CD4-positive, CD25-positive, alpha-beta regulatory T cell (primary cell): ENCODE measurements around the gene TEX11. TPM values are rescaled to one million over a fixed set of nuclear protein-coding genes. Genes with fewer than 3 reads are reported as not detected.

ENCODE experiments used
- ATAC-seq, 2 donors: fragments of 150-1000 bp; cut with Tn5 transposase; one replicate each; pipeline ENCODE4 v1.10.0; 2021; ENCODE audit warnings: low read depth in 2 of 2, moderate number of reproducible peaks in 2 of 2, moderate library complexity in 1 of 2
- DNase-seq, 3 donors: peaks; one replicate each; pipeline versions ENCODE4 v3.0.0 to v3.0.0-alpha.2; 2012 to 2022; ENCODE audit warnings: mixed read lengths in 1 of 3
- H3K27ac ChIP-seq: one replicate; pipeline ENCODE4 v1.7.0; 2013; ENCODE audit warnings: mild to moderate bottlenecking, low read length; ENCODE audit not compliant: insufficient read depth, poor library complexity, severe bottlenecking
- H3K27me3 ChIP-seq: one replicate; pipeline ENCODE4 v1.7.0; 2013; ENCODE audit warnings: low read length; ENCODE audit not compliant: control insufficient read depth, insufficient read depth
- H3K36me3 ChIP-seq: one replicate; pipeline ENCODE4 v1.7.0; 2013; ENCODE audit warnings: mild to moderate bottlenecking, low read length, moderate library complexity; ENCODE audit not compliant: control insufficient read depth, insufficient read depth
- H3K4me1 ChIP-seq: 2 replicates; pipeline ENCODE4 v1.7.0; 2013; ENCODE audit warnings: mild to moderate bottlenecking, low read length; ENCODE audit not compliant: insufficient read depth, control insufficient read depth, poor library complexity, severe bottlenecking
- H3K4me3 ChIP-seq: one replicate; pipeline ENCODE4 v1.7.0; 2013; ENCODE audit warnings: low read depth, mild to moderate bottlenecking, low read length, moderate library complexity
- H3K9me3 ChIP-seq, 2 experiments: 1 replicate in 1 of 2; 2 replicates in 1 of 2; pipeline ENCODE4 v1.7.0; 2013; ENCODE audit warnings: low read length in 2 of 2, mild to moderate bottlenecking in 1 of 2, moderate library complexity in 1 of 2; ENCODE audit not compliant: control insufficient read depth in 2 of 2
- H3K27ac Mint-ChIP-seq, 3 donors: one replicate each; pipeline ENCODE4 v1.8.0; 2020 to 2022; ENCODE audit warnings: mild to moderate bottlenecking in 3 of 3, mixed read lengths in 3 of 3, moderate library complexity in 2 of 3
- H3K27me3 Mint-ChIP-seq: one replicate; pipeline ENCODE4 v1.8.0; 2022; ENCODE audit warnings: mild to moderate bottlenecking, mixed read lengths
- H3K36me3 Mint-ChIP-seq: one replicate; pipeline ENCODE4 v1.8.0; 2020; ENCODE audit warnings: mixed read lengths
- H3K4me1 Mint-ChIP-seq, 4 donors: one replicate each; pipeline ENCODE4 v1.8.0; 2020 to 2022; ENCODE audit warnings: mixed read lengths in 4 of 4, mild to moderate bottlenecking in 1 of 4
- H3K4me3 Mint-ChIP-seq, 4 donors: one replicate each; pipeline ENCODE4 v1.8.0; 2020 to 2022; ENCODE audit warnings: mild to moderate bottlenecking in 4 of 4, mixed read lengths in 4 of 4, moderate library complexity in 3 of 4
- H3K9me3 Mint-ChIP-seq, 7 donors: one replicate each; pipeline ENCODE4 v1.8.0; 2020 to 2022; ENCODE audit warnings: mixed read lengths in 7 of 7, mild to moderate bottlenecking in 3 of 7, moderate library complexity in 2 of 7
- polyA plus RNA-seq, 4 donors: library from polyadenylated mRNA; unstranded; fragments of 300-500 nt; fragmentation: Illumina TruSeq; gene quantifications; one replicate each; pipeline ENCODE4 v1.2.3, GENCODE V29; 2021
- total RNA-seq: library from RNA; stranded (reverse); gene quantifications from one replicate; pipeline ENCODE4 v1.2.3, GENCODE V29; 2022

The TEX11 gene
- total and polyA plus RNA-seq, 5 donors from 2014 or later, result not detected

GRCh38 chrX:70479247-70479921 is 429.1 kb downstream of the TEX11 start:
- H3K4me3 Mint-ChIP-seq, result no peak overlapping the region
- no peaks in the 10 kb centered on the region for H3K27me3 ChIP-seq

More at GRCh38 chrX:70479247-70479921, 429.1 kb downstream of the TEX11 start:
- Histone ChIP-seq H3K4me3 (no peak overlapping the region), H3K9me3 (no peaks in the 10 kb centered on the region), H3K4me1 (no peaks in the 10 kb centered on the region), H3K36me3 (peaks cover 26% of the 10 kb centered on the region), H3K27ac (no peak overlapping the region)
- H3K27ac Mint-ChIP-seq, result no peak overlapping the region
- H3K36me3 Mint-ChIP-seq, result peaks cover 4% of the 10 kb centered on the region
- H3K27me3 Mint-ChIP-seq, result no peaks in the 10 kb centered on the region
- peaks cover 0 to 5% (median 2%) of the 10 kb centered on the region in 4 donors for H3K4me1 Mint-ChIP-seq
- no peaks in the 10 kb centered on the region for H3K9me3 Mint-ChIP-seq
- DNase-seq, result no peak
- ATAC-seq, result no peak

Other genes starting within 250 kb of the TEX11 start
- gene SLC7A3, start 22.4 kb upstream of the TEX11 start, total RNA-seq, result not detected
- not detected for gene SLC7A3, start 22.4 kb upstream of the TEX11 start, polyA plus RNA-seq
- gene SNX12, start 159.6 kb upstream of the TEX11 start, total RNA-seq, result 29.5 TPM
- gene SNX12, start 159.6 kb upstream of the TEX11 start, polyA plus RNA-seq, result 1 to 10 TPM; 4.0 to 9.2 (median 5.8) TPM
- 49.9 TPM for gene FOXO4, start 187.1 kb upstream of the TEX11 start, total RNA-seq
- gene FOXO4, start 187.1 kb upstream of the TEX11 start, polyA plus RNA-seq, result 1 to 10 TPM; 1.8 to 3.3 (median 2.5) TPM
- 81.0 TPM for gene CXorf65, start 198.0 kb upstream of the TEX11 start, total RNA-seq
- gene CXorf65, start 198.0 kb upstream of the TEX11 start, polyA plus RNA-seq, result 1 to 10 TPM; 1.6 to 4.3 (median 3.2) TPM
- 504 TPM for gene IL2RG, start 202.9 kb upstream of the TEX11 start, total RNA-seq
- 1,000 to 10,000 TPM in 3 of 4 donors, 100 to 1,000 TPM in 1; 997 to 1,278 (median 1,072) TPM for gene IL2RG, start 202.9 kb upstream of the TEX11 start, polyA plus RNA-seq
- gene MED12, start 209.9 kb upstream of the TEX11 start, total RNA-seq, result 83.8 TPM
- 1 to 10 TPM; 6.3 to 9.7 (median 8.2) TPM for gene MED12, start 209.9 kb upstream of the TEX11 start, polyA plus RNA-seq
- gene NLGN3, start 236.1 kb upstream of the TEX11 start, total RNA-seq, result 4.4 TPM
- under 1 TPM in 1 of 4 donors, not detected in 3; 0.05 TPM for gene NLGN3, start 236.1 kb upstream of the TEX11 start, polyA plus RNA-seq